ENCODE measurements around the gene NAA35.
A peak's percentile ranks its signal among the peaks of the same experiment; 100 is the strongest.
"Not testable (repeated sequence)": the region's sequence is repeated elsewhere in the genome, so short reads cannot be mapped to it uniquely, and the experiment has no call there.

Gene NAA35

DNA sequence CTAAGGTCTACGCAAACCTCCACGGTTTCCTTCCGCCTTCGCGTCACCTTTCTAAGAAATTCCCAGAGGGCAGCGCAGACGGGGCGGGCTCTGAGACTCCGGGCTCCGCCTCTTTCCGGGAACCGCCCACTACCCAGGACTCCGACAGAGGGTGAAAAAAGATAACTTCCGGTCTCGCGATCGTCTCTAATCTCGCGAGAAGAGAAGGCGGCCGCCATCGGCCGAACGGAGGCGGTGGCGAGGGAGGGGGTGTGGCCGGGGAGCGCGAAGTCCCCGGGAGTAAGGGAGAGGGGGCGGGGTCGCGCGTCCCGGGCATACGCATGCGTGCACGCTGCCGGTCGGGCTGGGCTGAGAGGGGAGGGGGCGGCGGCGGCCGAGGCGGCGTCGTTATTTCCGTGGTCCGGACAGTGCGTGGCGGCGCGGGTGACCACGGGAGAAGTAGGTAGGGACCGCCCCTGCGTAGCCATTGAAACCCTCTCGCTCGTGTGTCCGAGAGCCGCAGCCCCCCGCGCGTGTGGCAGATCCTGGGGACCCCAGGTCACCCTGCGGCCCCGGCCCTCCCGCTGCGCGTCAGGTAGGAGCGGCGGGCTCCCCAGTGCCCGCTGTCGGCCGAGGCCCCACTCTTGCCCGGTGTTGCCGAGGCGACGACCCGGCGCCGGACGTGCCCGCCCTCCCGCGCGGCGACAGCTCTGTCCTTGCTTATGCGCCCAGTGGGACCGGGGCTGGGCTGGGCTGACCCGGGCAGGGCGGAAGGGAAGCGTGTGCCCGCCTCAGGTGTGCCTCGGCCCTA is at the start of gene NAA35:
Gene NAA35, plus strand, starts transcription at position 315 of the 790 bp plus-strand sequence. CDS start 1,014 bp downstream, outside the sequence.
- DNase-seq (ENCODE audit: low read depth in 4 of 4, low spot score in 1 of 4): peak; percentile 94 to 98 (median 98)

DNA sequence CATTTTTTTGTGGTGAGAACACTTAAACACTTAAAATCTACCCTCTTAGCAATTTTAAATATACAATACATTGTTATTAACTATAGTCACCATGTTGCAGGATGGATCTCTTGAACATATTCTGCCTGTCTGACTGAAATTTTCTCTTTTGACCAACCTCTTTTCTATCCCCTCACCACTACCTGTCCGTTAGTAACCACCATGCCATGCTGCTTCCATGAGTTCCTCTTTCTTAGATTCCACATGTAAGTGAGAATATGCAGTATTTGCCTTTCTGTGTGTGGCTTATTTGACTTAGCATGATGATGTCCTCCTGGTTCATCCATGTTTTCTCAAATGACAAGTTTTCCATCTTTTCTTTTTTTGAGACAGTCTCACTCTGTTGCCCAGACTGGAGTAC is 48.5 kb upstream of the NAA35 start:
- no peak for DNase-seq (ENCODE audit: low read depth in 4 of 4, low spot score in 1 of 4)

DNA sequence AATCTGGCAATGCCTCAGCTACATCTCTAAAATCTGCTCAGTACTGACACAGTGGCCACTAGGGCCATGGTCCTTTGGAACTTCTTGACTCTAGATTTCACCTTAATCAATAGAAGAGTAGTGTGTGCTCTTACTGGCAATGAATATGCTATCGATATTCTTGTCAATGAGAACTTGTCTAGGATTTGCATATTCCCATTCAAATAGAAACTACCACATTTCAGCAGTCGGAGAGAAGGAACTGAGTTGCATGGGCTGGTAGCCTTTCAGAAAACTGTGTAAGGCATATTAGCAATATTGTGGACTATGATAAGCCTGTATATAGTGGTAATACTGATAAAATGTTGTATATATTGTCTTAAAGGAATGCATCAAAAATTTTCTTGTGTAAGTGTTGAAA is 45.3 kb upstream of the NAA35 start:
- no peak for DNase-seq (ENCODE audit: low read depth in 4 of 4, low spot score in 1 of 4)

- no peak for DNase-seq (ENCODE audit: low read depth in 4 of 4, low spot score in 1 of 4)
Observed at GRCh38 chr9:85897848-85898247, 43.1 kb upstream of the NAA35 start.

DNA sequence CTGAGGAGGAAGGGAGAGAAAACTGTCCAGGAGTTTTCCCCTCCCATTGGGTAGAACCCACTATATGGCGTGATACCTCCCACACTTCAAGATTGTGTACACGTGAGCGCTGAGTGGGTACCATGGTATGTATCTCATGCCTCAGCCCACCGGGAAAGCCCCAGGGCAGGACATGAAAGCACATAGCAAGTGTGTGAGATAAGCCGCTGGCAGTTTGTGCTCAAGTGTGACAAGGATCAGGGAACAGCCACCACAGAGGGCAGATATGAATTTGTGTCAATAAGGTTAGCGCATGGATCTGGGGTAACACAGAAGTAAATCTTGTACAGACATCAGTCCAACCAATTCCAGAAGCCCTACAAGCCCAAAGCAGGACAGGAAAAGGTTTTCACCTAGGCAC is 42.6 kb upstream of the NAA35 start:
- DNase-seq (ENCODE audit: low read depth in 4 of 4, low spot score in 1 of 4): no peak

- DNase-seq (ENCODE audit: low read depth in 4 of 4, low spot score in 1 of 4): no peak
Observed at GRCh38 chr9:85899388-85899787, 41.6 kb upstream of the NAA35 start.

DNA sequence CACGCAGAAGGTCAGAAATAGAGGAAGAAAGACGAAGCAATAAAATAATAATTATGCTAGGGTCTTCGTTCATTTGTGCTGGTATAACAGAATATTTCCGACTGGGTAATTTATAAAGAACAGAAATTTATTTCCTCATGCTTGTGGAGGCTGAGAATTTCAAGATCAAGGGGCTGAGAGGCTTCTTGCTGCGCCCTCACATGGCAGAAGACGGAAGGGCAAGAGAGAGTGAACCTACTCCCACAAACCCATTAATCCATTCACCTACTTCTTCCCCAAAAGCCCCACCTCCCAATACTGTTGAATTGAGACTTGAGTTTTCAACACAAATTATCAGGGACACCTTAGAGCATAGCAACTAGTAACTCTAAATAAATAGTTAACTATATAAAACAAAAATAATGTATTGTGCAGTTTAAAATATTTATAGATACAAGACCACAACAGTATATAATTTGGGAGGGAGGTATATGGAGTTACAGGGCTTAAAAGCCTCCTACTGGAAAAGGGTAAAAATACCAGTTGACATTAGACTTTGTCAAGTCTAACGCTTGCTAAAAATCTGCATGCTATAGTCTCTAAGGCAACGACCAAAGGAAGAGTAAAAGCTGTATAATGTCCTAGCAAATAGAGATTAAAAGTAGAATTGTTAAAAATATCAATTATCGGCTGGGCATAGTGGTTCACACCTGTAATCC is 40.3 kb upstream of the NAA35 start:
- peak in 3 of 4 experiments; percentile 4 to 16 (median 7) for DNase-seq (ENCODE audit: low read depth in 4 of 4, low spot score in 1 of 4)

GRCh38 chr9:85904975-85905374 is 36.0 kb upstream of the NAA35 start:
- DNase-seq (ENCODE audit: low read depth in 4 of 4, low spot score in 1 of 4): no peak

DNA sequence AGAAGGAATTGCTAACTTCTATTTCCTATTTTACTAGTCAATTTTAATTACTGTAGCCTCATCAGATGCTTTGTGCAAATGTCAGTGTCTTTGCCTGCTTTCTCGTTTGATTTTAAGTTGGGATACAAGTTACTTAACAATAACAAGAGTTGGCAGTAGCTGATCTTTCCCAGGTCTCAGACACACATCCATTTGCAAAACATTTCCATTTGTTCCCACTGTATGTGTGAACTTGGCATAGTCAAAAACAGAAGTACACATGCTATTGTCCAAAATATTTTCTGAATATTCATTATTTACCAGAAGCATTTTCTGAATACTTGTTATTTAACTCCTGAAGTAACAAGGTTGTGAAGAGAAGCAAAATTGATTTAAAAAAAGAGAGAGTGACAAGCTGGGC is 35.0 kb upstream of the NAA35 start:
- DNase-seq (ENCODE audit: low read depth in 4 of 4, low spot score in 1 of 4): no peak

DNA sequence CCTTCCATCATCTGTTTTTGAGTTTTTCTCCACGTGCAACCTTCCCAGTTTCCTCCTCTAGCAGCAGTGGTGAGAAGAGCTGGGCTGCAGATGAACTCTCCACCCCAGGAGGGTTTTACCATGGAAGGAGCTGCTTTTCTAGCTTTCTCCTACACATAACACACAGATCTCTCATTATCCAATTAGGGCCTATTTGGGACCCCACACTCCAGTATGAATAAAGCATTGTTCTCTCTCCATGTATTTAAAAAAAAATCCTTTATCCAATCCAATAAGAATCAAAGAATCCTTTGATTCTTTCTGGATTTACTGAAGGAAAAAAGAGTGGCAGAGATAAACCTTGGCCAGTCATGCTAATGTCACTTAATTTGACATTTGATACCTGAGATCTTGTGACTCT is 31.6 kb upstream of the NAA35 start:
- DNase-seq (ENCODE audit: low read depth in 4 of 4, low spot score in 1 of 4): no peak

DNA sequence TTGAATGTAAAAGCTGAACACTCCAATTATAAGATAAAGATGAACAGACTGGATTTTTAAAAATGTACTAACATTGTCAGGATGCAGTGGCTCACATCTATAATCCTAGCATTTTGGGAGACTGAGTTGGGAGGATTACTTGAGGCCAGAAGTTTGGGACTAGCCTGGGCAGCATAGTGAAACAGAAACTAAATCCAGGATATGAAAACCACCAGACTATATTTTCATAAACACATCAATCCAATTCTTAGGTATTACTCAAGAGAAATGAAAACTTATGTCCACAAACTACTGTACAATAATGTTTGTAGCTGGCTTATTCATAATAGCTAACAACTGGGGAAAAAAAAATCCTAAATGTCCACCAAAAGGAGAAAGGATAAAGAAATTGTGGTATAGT is 26.8 kb upstream of the NAA35 start:
- DNase-seq (ENCODE audit: low read depth in 4 of 4, low spot score in 1 of 4): no peak

GRCh38 chr9:85917756-85918155 is 23.2 kb upstream of the NAA35 start:
- no peak for DNase-seq (ENCODE audit: low read depth in 4 of 4, low spot score in 1 of 4)

DNA sequence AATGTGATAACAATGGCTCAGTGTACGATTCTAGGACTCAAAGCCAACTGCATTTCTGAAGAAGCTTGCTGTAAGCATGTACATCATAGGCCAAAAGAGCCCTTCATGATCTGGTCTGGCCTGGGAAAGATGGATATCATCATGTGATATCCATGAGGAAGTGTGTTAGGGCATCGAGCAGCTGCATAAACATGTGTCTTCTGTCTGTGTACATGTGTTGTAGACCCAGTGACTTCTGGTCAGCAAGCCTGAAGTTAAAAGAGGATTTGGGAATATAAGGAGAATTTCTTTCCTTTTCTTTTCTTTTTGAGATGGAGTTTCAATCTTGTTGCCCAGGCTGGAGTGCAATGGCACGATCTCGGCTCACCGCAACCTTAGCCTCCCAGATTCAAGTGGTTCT is 15.5 kb upstream of the NAA35 start:
- no peak for DNase-seq (ENCODE audit: low read depth in 4 of 4, low spot score in 1 of 4)

DNA sequence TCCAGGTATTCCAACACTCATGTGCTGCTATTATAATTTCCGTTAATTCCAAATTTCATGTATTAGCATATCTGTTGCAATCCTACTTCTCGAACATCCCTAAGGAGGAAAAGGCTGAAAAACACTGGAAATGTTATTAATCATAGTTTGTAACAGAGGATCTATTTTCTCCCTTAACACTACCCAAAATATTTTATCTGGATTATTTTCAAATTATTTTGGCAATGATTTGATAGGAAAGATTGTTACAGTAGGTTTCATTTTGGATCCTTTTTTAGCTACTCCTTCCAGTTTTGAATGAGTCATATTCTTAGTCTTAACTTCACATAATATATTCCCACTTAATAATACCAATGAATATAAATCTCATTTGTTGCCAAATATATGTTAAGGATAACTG is 13.9 kb upstream of the NAA35 start:
- no peak for DNase-seq (ENCODE audit: low read depth in 4 of 4, low spot score in 1 of 4)

DNA sequence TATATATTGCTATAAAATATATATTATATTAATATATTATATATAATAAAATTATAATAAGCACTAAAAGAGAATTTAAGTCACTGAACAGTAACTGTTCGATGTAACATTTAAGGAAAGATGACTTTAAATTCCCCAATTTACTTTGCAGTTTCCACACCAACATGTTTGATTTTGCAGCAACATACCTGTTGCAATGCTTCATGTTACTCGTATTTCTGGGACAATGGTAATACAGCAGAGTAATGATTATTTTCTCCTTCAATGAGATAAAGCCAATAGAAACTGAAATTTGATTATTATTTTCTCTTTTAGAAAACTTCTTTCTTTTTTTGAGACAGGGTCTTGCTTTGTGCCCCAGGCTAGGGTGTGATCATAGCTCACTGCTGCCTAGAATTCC is 9.5 kb upstream of the NAA35 start:
- no peak for DNase-seq (ENCODE audit: low read depth in 4 of 4, low spot score in 1 of 4)

- DNase-seq (ENCODE audit: low read depth in 4 of 4, low spot score in 1 of 4): not testable (repeated sequence)
Observed at GRCh38 chr9:85935950-85936349, 5.0 kb upstream of the NAA35 start.

DNA sequence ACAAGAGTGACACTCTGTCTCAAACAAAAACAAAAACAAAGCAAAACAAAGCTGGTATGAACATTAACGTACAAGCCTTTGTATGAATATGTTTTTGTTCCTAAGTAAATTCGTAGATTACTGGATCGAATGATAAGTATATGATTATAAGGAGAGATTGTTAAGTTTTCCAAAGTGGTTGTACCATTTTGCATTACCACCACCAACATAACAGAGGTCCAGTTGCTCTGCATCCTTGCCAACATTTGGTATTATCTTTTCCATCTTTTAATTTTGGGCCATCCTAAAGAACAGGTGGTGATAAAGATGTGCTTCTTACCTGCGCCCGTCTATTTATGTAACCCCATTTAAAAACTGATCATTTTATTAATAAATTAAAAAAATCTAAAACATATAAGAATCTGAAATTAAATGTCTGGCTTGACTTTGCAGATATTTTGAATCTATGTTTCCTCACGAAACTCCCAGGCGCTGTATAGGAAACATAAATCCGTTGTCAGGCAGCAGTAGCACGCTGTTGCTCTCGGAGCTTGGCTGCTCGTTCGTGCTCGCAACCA is 593 bp upstream of the NAA35 start:
- no peak for DNase-seq (ENCODE audit: low read depth in 4 of 4, low spot score in 1 of 4)

DNA sequence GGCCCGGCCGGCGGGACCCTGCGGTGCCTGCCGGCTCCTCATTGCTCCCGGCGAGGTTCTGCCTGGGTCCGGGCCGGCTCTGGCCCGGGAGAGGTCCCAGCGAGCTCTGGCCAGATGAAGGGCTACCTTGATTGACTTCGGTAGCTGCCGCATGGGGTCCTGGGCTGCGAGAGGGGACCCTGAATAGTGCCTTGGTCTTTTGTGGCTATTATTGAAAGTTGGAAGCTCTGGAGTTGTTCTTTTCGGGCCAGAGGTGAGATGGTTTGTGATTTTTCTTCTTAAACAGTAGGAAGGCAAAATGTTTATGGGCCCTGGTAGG is 635 bp downstream of the NAA35 start:
- DNase-seq (ENCODE audit: low read depth in 4 of 4, low spot score in 1 of 4): no peak

DNA sequence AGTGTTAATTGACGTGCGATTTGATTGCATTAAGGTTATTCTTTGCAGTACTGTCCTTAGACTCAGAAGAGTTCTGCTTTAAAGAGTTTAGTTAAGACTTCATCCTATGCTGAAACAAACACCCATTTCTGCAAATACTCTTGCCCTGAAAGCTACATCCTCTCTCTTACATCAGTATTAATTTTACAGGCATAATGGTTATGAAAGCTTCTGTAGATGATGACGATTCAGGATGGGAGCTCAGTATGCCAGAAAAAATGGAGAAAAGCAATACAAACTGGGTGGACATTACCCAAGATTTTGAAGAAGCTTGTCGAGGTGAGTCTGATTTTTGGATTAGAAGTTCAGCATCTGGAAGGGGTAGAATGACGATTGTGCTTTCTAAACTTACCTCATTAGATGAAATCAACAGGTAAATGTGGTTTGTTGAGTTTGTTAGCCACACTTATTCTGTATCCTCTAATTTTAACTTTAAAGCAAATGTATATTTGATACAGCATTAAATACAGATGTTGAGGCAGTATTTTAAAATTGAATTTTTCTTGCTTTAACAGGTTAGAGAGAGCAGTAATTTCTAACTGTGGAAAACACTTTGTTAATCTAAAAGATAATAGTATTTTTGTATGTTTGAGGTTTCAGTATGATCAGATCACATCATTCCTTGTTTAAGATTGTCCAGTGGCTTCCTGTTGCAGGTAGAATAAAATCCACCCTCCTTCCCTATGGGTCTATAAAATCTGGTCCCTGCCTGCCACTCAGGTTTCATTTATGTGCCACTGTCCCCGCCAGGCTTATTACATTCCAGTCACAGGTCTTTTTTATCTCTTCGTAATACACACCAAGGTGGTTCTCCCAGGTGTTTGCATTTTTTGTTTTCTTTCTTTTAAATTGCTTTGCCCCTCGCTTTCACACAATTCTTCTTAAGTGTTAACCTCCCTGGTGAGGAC is 1.3 kb downstream of the NAA35 start:
- no peak for DNase-seq (ENCODE audit: low read depth in 4 of 4, low spot score in 1 of 4)

- DNase-seq (ENCODE audit: low read depth in 4 of 4, low spot score in 1 of 4): no peak
Observed at GRCh38 chr9:85942913-85943709, 2.2 kb downstream of the NAA35 start.

Measured in stimulated activated CD4-positive, alpha-beta T cell treated with anti-CD3 and anti-CD28 coated beads, Interleukin-1b, Interleukin-23, amount 100 ng/mL, for 24 hours (primary cell).